Panc1 (cell line): Measurements from ENCODE around the gene VSTM1.
A peak's percentile ranks its signal among the peaks of the same experiment; 100 is the strongest.
"Not testable (repeated sequence)": the region's sequence is repeated elsewhere in the genome, so short reads cannot be mapped to it uniquely, and the experiment has no call there.

Experiments used
- POLR2AphosphoS5 ChIP-seq: IDR thresholded peaks from 2 replicates; pipeline ENCODE4 v1.6.1; 2012; ENCODE audit warnings: mild to moderate bottlenecking, low read depth, low read length, moderate library complexity
- SIN3A ChIP-seq: IDR thresholded peaks from 2 replicates; pipeline ENCODE4 v1.6.1; 2012; ENCODE audit warnings: low read depth, mild to moderate bottlenecking, low read length, moderate library complexity, borderline replicate concordance; ENCODE audit not compliant: insufficient read depth
- TCF7L2 ChIP-seq: IDR thresholded peaks from 2 replicates; pipeline ENCODE4 v1.6.1; 2011; ENCODE audit warnings: mild to moderate bottlenecking, low read depth, low read length, inconsistent platforms
- TF ChIP-seq, protein P1 (sequence below): fragments of 450-650 bp; IDR thresholded peaks from 2 replicates; pipeline ENCODE4 v1.5.1; 2017; ENCODE audit warnings: mild to moderate bottlenecking
- TF ChIP-seq, protein P2 (sequence below), 2 experiments: IDR thresholded peaks; 2 replicates each; pipeline ENCODE4 v1.6.1; 2011 to 2012; ENCODE audit warnings: low read depth in 2 of 2, control low read depth in 1 of 2, low read length in 1 of 2, mild to moderate bottlenecking in 1 of 2, moderate library complexity in 1 of 2; ENCODE audit not compliant: insufficient read depth in 1 of 2

DNA sequence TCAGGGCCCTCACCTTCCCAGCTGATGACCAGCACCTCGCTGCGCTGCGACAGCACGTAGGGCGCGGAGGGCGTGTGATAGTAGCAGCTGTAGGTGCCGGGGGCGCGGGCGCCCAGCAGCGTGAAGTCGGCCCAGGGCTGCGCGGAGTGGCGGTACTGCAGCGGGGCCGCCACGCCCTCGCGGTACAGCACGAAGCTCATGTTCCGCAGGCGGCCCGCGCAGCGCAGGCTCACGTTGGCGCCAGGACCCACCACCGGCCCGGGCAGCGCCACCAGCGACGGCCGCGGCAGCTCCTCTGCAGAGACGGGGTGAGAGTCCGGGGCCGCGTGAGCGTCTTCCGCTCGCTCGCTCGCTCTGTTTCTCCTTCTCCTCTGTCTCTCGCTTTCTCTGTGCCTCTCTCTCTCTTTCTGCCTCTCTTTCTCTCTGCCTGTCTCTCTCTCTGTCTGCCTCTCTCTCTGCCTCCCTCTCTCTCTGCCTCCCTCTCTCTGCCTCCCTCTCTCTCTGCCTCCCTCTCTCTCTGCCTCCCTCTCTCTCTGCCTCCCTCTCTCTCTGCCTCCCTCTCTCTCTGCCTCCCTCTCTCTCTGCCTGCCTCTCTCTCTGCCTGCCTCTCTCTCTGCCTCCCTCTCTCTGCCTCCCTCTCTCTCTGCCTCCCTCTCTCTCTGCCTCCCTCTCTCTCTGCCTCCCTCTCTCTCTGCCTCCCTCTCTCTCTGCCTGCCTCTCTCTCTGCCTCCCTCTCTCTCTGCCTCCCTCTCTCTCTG lies 32.3 kb upstream of the VSTM1 start:
- TF ChIP-seq, protein P1, sequence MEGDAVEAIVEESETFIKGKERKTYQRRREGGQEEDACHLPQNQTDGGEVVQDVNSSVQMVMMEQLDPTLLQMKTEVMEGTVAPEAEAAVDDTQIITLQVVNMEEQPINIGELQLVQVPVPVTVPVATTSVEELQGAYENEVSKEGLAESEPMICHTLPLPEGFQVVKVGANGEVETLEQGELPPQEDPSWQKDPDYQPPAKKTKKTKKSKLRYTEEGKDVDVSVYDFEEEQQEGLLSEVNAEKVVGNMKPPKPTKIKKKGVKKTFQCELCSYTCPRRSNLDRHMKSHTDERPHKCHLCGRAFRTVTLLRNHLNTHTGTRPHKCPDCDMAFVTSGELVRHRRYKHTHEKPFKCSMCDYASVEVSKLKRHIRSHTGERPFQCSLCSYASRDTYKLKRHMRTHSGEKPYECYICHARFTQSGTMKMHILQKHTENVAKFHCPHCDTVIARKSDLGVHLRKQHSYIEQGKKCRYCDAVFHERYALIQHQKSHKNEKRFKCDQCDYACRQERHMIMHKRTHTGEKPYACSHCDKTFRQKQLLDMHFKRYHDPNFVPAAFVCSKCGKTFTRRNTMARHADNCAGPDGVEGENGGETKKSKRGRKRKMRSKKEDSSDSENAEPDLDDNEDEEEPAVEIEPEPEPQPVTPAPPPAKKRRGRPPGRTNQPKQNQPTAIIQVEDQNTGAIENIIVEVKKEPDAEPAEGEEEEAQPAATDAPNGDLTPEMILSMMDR, result not testable (repeated sequence)
- TF ChIP-seq SIN3A, result peak; percentile 63; the same call in 1 of the 2 replicates
- peak; percentile 35; the same call in 1 of the 2 replicates for TF ChIP-seq POLR2AphosphoS5
- TF ChIP-seq, protein P2, sequence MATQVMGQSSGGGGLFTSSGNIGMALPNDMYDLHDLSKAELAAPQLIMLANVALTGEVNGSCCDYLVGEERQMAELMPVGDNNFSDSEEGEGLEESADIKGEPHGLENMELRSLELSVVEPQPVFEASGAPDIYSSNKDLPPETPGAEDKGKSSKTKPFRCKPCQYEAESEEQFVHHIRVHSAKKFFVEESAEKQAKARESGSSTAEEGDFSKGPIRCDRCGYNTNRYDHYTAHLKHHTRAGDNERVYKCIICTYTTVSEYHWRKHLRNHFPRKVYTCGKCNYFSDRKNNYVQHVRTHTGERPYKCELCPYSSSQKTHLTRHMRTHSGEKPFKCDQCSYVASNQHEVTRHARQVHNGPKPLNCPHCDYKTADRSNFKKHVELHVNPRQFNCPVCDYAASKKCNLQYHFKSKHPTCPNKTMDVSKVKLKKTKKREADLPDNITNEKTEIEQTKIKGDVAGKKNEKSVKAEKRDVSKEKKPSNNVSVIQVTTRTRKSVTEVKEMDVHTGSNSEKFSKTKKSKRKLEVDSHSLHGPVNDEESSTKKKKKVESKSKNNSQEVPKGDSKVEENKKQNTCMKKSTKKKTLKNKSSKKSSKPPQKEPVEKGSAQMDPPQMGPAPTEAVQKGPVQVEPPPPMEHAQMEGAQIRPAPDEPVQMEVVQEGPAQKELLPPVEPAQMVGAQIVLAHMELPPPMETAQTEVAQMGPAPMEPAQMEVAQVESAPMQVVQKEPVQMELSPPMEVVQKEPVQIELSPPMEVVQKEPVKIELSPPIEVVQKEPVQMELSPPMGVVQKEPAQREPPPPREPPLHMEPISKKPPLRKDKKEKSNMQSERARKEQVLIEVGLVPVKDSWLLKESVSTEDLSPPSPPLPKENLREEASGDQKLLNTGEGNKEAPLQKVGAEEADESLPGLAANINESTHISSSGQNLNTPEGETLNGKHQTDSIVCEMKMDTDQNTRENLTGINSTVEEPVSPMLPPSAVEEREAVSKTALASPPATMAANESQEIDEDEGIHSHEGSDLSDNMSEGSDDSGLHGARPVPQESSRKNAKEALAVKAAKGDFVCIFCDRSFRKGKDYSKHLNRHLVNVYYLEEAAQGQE (IDR thresholded peaks at IDR 0.05; ENCODE audit: insufficient read depth in 1 of 2, low read depth in 2 of 2, low read length in 1 of 2), result not testable (repeated sequence)
- TF ChIP-seq TCF7L2, result not testable (repeated sequence)
